HCT116 (cell line): Measurements from ENCODE around the gene DEFB131A. TPM values are rescaled to one million over a fixed set of nuclear protein-coding genes. Genes with fewer than 3 reads are reported as not detected.
"Not testable (repeated sequence)": the region's sequence is repeated elsewhere in the genome, so short reads cannot be mapped to it uniquely, and the experiment has no call there.

Experiments used
- ATAC-seq: fragments of 200-7000 bp; cut with Tn5 transposase; 2 replicates; pipeline ENCODE4 v1.9.1; 2020; ENCODE audit warnings: mild to moderate bottlenecking, moderate library complexity
- BruUV-seq: library from RNA; stranded (reverse); fragments of 400-500 nt; replicated peaks from 2 replicates; lab custom pipeline; 2021; lab: Mats Ljungman, UMichigan
- CTCF ChIA-PET: fragments of 300-600 bp; sonication (Branson Sonifier 250); formaldehyde crosslinking; loops from one replicate; lab custom pipeline; 2021; ENCODE audit warnings: antibody characterized with exemption; lab: Charles Lee
- POLR2A ChIA-PET: fragments of 300-600, 350-600 bp; sonication (Branson Sonifier 250); formaldehyde crosslinking; loops from one replicate; lab custom pipeline; 2021; ENCODE audit warnings: antibody characterized with exemption; lab: Charles Lee
- RAD21 ChIA-PET, 2 experiments: fragments of 300-600 bp; sonication (Branson Sonifier 250); formaldehyde crosslinking; loops; one replicate each; lab custom pipeline; 2023; ENCODE audit warnings: low total read pairs in 2 of 2; ENCODE audit not compliant: uncharacterized antibody in 2 of 2, unreplicated experiment in 2 of 2, low non-redundant PET in 1 of 2; lab: Charles Lee
- DNase-seq: peaks from one replicate; pipeline ENCODE4 v3.0.0-alpha.2; 2010; ENCODE audit warnings: low read depth, low spot score
- H2AFZ ChIP-seq: fragments of 200-600 bp; shearing (Covaris generic), sonication (generic); 2 replicates; pipeline ENCODE4 v1.6.1; 2017; ENCODE audit warnings: low read depth, mixed run types, mixed read lengths, antibody characterized with exemption, low read length; ENCODE audit not compliant: poor library complexity, severe bottlenecking
- H3K27ac ChIP-seq: 2 replicates; pipeline ENCODE4 v1.5.1; 2012; ENCODE audit warnings: low read depth, low read length
- H3K27me3 ChIP-seq: fragments of 200-600 bp; sonication (generic); 2 replicates; pipeline ENCODE4 v1.6.1; 2016; ENCODE audit warnings: mixed run types, low read length, mixed read lengths; ENCODE audit not compliant: insufficient read depth
- H3K36me3 ChIP-seq, 2 experiments: fragments of 200-500 bp in 1 of 2; fragments of 200-600 bp in 1 of 2; sonication (Bioruptor generic) in 1 of 2; sonication (generic) in 1 of 2; 2 replicates each; pipeline versions ENCODE4 v1.5.1 to v1.6.1; 2014 to 2016; ENCODE audit warnings: low read length in 2 of 2, inconsistent platforms in 1 of 2, mixed read lengths in 1 of 2, mixed run types in 1 of 2; ENCODE audit not compliant: insufficient read depth in 2 of 2, control insufficient read depth in 1 of 2
- H3K4me1 ChIP-seq, 2 experiments: fragments of 200-600 bp in 1 of 2; sonication (generic) in 1 of 2; 2 replicates each; pipeline versions ENCODE4 v1.5.1 to v1.6.1; 2012 to 2017; ENCODE audit warnings: low read length in 2 of 2, inconsistent platforms in 1 of 2, mild to moderate bottlenecking in 1 of 2, mixed read lengths in 1 of 2, mixed run types in 1 of 2, moderate library complexity in 1 of 2; ENCODE audit not compliant: insufficient read depth in 2 of 2, control insufficient read depth in 1 of 2
- H3K4me2 ChIP-seq: fragments of 200-600 bp; sonication (generic); 2 replicates; pipeline ENCODE4 v1.6.1; 2017; ENCODE audit warnings: mixed run types, low read length, mixed read lengths
- H3K4me3 ChIP-seq, 2 experiments: fragments of 200-600 bp in 1 of 2; sonication (generic) in 1 of 2; replicated peaks in 1 of 2; 2 replicates each; pipeline ENCODE4 v1.5.1; 2011 to 2016; ENCODE audit warnings: low read length in 2 of 2, control low read depth in 1 of 2, low read depth in 1 of 2, mild to moderate bottlenecking in 1 of 2, mixed read lengths in 1 of 2, mixed run types in 1 of 2
- H3K79me2 ChIP-seq: fragments of 200-600 bp; sonication (generic); 2 replicates; pipeline ENCODE4 v1.6.1; 2017; ENCODE audit warnings: mild to moderate bottlenecking, mixed run types, low read length, moderate library complexity, mixed read lengths; ENCODE audit not compliant: insufficient read depth
- H3K9ac ChIP-seq: fragments of 200-600 bp; sonication (generic); 2 replicates; pipeline ENCODE4 v1.6.1; 2016; ENCODE audit warnings: low read length, mixed read lengths
- H3K9me2 ChIP-seq: fragments of 200-600 bp; sonication (generic), shearing (Covaris generic); 2 replicates; pipeline ENCODE4 v1.6.1; 2017; ENCODE audit warnings: mixed run types, mild to moderate bottlenecking, moderate library complexity; ENCODE audit not compliant: insufficient read depth
- H3K9me3 ChIP-seq, 2 experiments: fragments of 200-500 bp in 1 of 2; fragments of 200-600 bp in 1 of 2; sonication (Bioruptor generic) in 1 of 2; sonication (generic) in 1 of 2; 2 replicates each; pipeline ENCODE4 v1.6.1; 2014 to 2017; ENCODE audit warnings: low read length in 2 of 2, mixed read lengths in 2 of 2, inconsistent platforms in 1 of 2, low read depth in 1 of 2, mild to moderate bottlenecking in 1 of 2, mixed run types in 1 of 2, moderate library complexity in 1 of 2; ENCODE audit not compliant: control insufficient read depth in 1 of 2, insufficient read depth in 1 of 2
- H4K20me1 ChIP-seq: fragments of 200-600 bp; sonication (generic), shearing (Covaris generic); 2 replicates; pipeline ENCODE4 v1.6.1; 2017; ENCODE audit warnings: mixed run types, mild to moderate bottlenecking, moderate library complexity; ENCODE audit not compliant: insufficient read depth
- RAD21 ChIP-seq: IDR thresholded peaks from 2 replicates; pipeline ENCODE4 v1.6.1; 2012; ENCODE audit warnings: low read depth, mild to moderate bottlenecking
- intact Hi-C: fragments of 100-400 bp; cut with micrococcal nuclease; formaldehyde crosslinking; loops from 2 replicates; pipeline ENCODE4 v1.10.0; 2022
- total RNA-seq: library from RNA; stranded (reverse); gene quantifications from one replicate; pipeline ENCODE4 v1.2.1, GENCODE V29; 2021; ENCODE audit not compliant: unreplicated experiment
- TF ChIP-seq, protein P1 (sequence below), 3 experiments: fragments of 200-600 bp in 1 of 3; sonication (generic) in 1 of 3; IDR thresholded peaks in 2 of 3; conservative IDR thresholded peaks in 1 of 3; 2 replicates each; pipeline ENCODE4 v1.5.1; 2012 to 2017; ENCODE audit warnings: low read depth in 2 of 3, low read length in 2 of 3, antibody characterized with exemption in 1 of 3, borderline replicate concordance in 1 of 3, control low read depth in 1 of 3, mild to moderate bottlenecking in 1 of 3, mixed read lengths in 1 of 3, mixed run types in 1 of 3, moderate library complexity in 1 of 3; ENCODE audit not compliant: insufficient read depth in 1 of 3

Gene DEFB131A
- total RNA-seq, 1 experiment from 2014 or later = not detected

DNA sequence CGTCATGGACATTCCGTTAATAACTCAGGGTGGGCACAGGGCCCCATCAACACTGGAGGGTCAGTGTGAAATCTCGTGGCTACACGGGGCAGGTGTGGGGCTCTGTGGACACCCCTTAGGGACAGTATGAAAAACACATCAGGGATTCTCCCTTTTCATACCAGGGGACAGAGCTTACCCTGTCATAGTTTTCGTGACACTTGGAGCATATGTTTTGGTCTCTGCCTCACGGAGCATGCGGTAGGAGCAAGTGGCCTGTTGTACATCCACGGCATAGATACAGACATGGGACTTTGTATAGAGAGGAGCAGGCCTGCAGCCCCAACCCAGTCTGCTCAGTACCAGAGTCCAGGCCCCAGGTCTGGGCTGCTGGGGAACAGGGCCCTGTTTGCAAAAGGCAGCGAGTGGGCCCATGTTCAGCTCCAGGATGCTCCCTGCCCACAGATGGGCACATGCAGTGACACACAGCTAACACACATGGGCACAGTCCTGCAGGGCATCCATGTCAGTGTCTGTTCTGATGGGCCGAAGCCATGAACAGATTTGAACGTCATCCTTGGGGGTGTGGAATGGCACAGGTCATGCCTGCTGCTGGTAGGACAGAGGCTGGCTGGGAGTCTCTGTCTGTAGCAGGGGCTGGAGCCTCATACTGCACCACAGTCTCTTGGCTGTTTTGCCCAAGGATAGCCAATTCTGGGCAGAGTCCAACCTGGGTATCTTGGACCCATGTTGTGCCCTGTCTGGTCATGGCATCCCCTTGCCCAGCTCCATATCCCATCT lies 50.2 kb downstream of the DEFB131A start:
- H3K27me3 ChIP-seq, H2AFZ ChIP-seq, H3K4me3 ChIP-seq, H3K79me2 ChIP-seq, DNase-seq, BruUV-seq, POLR2A ChIA-PET, H3K4me2 ChIP-seq, H3K36me3 ChIP-seq, H3K9ac ChIP-seq, H3K27ac ChIP-seq, H4K20me1 ChIP-seq, RAD21 ChIA-PET, ATAC-seq, intact Hi-C loops, H3K9me3 ChIP-seq, H3K4me1 ChIP-seq, H3K9me2 ChIP-seq: not testable (repeated sequence)
- CTCF ChIA-PET = interaction anchor here (1.0 to 1.3 kb wide), 2 partner anchors 197 kb away, joined by 3 to 4 read pairs; no protein-coding TSS in a partner anchor

DNA sequence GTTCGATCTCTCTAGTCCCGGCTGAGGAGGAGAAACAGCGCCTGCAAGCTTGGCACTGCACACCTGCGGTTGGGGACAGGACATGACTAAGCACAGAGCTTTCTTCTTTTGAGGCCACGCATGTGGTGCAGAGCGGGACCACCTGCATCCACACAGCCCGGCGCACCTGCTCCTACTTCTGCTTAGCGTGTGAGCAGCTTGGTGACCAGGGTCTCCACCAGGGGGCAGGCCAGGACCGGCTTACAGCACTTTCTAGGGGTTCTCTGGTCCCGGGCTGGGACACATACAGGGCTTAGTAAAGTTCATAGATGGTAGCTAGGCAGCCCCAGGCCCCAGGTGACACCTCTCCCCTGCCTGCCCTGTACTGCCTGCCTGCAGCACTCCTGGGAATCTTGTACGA lies 51.2 kb downstream of the DEFB131A start:
- H3K4me1 ChIP-seq, H4K20me1 ChIP-seq, BruUV-seq, H2AFZ ChIP-seq, H3K36me3 ChIP-seq, H3K9me3 ChIP-seq, ATAC-seq, POLR2A ChIA-PET, intact Hi-C loops, H3K4me3 ChIP-seq, H3K4me2 ChIP-seq, H3K79me2 ChIP-seq, H3K9me2 ChIP-seq, H3K27ac ChIP-seq, H3K9ac ChIP-seq, H3K27me3 ChIP-seq: not testable (repeated sequence)
- ChIA-PET CTCF (interaction anchor here (1.1 to 1.6 kb wide), 3 partner anchors 37 to 520 kb away, joined by 3 to 6 read pairs (median 4); no protein-coding TSS in a partner anchor), RAD21 (interaction anchor here in 1 of 2 experiments (1.1 kb wide), 1 partner anchor 37 kb away, joined by 3 read pairs; no protein-coding TSS in a partner anchor)
- peak; percentile 45 for DNase-seq
- TF ChIP-seq, protein P1, sequence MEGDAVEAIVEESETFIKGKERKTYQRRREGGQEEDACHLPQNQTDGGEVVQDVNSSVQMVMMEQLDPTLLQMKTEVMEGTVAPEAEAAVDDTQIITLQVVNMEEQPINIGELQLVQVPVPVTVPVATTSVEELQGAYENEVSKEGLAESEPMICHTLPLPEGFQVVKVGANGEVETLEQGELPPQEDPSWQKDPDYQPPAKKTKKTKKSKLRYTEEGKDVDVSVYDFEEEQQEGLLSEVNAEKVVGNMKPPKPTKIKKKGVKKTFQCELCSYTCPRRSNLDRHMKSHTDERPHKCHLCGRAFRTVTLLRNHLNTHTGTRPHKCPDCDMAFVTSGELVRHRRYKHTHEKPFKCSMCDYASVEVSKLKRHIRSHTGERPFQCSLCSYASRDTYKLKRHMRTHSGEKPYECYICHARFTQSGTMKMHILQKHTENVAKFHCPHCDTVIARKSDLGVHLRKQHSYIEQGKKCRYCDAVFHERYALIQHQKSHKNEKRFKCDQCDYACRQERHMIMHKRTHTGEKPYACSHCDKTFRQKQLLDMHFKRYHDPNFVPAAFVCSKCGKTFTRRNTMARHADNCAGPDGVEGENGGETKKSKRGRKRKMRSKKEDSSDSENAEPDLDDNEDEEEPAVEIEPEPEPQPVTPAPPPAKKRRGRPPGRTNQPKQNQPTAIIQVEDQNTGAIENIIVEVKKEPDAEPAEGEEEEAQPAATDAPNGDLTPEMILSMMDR (IDR thresholded peaks at IDR 0.05 in 2 of 3, conservative IDR thresholded peaks at IDR 0.05 in 1 of 3; ENCODE audit: borderline replicate concordance in 1 of 3, insufficient read depth in 1 of 3, low read depth in 2 of 3, low read length in 2 of 3) = peak; percentile 42 to 60 (median 48); a peak in 5 of 6 replicates
- peak; percentile 78 for TF ChIP-seq RAD21

DNA sequence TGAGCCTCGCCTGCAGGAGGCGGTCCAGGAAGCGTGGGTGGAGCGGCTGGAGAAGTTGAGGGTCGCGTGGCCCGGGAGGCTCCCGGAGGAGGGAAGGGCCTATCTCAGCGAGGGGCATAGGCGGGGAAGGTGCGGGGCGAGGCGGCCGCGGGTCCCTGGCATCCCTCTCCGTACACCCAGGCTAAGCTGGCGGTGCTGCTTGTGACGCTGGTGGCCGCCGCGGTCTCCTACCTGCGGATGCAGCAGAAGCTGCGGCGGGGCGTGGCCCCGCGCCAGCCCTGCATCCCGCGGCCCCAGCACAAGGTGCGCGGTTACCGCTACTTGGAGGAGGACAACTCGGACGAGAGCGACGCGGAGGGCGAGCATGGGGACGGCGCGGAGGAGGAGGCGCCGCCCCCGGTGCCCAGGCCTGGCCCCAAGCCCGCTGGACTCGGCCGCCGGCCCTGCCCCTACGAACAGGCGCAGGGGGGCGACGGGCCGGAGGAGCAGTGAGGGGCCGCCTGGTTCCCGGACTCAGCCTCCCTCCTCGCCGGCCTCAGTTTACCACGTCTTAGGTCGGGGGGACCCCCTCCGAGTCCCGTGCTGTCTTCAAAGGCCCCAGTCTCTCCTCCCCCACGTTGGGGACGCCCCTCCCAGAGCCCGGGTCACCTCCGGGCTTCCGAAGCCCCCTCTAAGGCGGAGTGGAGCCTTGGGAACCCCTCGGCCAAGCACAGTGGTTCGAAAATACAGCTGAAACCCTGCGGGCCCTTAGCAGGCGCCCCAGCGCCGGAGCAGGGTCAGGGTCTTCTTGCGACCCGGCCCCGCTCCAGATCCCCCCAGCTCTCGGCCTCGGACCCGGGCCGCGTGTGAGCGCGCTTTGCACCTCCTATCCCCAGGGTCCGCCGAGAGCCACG lies 53.6 kb downstream of the DEFB131A start:
- H2AFZ ChIP-seq, CTCF ChIA-PET, H3K9ac ChIP-seq, H3K4me1 ChIP-seq, RAD21 ChIA-PET, DNase-seq, H3K4me3 ChIP-seq, H3K79me2 ChIP-seq, H3K9me3 ChIP-seq, POLR2A ChIA-PET, H3K27ac ChIP-seq, H3K36me3 ChIP-seq, ATAC-seq, H3K27me3 ChIP-seq, H3K9me2 ChIP-seq, H4K20me1 ChIP-seq, intact Hi-C loops, BruUV-seq: not testable (repeated sequence)
- peak overlapping the region; percentile 25; the same call in 1 of the 2 replicates for H3K4me2 ChIP-seq
